Measurements from ENCODE around the gene ADAT2.
"Not testable (repeated sequence)": the region's sequence is repeated elsewhere in the genome, so short reads cannot be mapped to it uniquely, and the experiment has no call there.

DNA sequence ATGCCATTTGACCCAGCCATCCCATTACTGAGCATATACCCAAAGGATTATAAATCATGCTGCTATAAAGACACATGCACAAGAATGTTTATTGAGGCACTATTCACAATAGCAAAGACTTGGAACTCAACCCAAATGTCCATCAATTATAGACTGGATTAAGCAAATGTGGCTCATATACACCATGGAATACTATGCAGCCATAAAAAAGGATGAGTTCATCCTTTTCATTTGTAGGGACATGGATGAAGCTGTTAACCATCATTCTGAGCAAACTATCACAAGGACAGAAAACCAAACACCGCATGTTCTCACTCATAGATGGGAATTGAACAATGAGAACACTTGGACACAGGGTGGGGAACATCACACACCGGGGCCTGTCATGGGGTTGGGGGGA, 2.6 kb downstream of the ADAT2 start:
- TF ChIP-seq, protein P1, sequence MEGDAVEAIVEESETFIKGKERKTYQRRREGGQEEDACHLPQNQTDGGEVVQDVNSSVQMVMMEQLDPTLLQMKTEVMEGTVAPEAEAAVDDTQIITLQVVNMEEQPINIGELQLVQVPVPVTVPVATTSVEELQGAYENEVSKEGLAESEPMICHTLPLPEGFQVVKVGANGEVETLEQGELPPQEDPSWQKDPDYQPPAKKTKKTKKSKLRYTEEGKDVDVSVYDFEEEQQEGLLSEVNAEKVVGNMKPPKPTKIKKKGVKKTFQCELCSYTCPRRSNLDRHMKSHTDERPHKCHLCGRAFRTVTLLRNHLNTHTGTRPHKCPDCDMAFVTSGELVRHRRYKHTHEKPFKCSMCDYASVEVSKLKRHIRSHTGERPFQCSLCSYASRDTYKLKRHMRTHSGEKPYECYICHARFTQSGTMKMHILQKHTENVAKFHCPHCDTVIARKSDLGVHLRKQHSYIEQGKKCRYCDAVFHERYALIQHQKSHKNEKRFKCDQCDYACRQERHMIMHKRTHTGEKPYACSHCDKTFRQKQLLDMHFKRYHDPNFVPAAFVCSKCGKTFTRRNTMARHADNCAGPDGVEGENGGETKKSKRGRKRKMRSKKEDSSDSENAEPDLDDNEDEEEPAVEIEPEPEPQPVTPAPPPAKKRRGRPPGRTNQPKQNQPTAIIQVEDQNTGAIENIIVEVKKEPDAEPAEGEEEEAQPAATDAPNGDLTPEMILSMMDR (IDR thresholded peaks at IDR 0.05) = not testable (repeated sequence)
- not testable (repeated sequence) for TF ChIP-seq POLR2A (IDR thresholded peaks at IDR 0.05)
